GM19372 (cell line): ENCODE results near the gene POU6F1.

Source experiments
- ATAC-seq: cut with Tn5 transposase; IDR thresholded peaks from one replicate; pipeline ENCODE4 v1.9.1; 2021; ENCODE audit warnings: mild to moderate bottlenecking, low read depth, moderate library complexity; ENCODE audit not compliant: unreplicated experiment

POU6F1 gene

GRCh38 chr12:51172515-51173431 lies 45.1 kb downstream of the POU6F1 start, which contains the start of gene TFCP2:
TSS of gene TFCP2 (minus strand) at chr12:51173135. CDS start at chr12:51172422, 713 bp downstream.
- peak; percentile 96 for ATAC-seq

DNA sequence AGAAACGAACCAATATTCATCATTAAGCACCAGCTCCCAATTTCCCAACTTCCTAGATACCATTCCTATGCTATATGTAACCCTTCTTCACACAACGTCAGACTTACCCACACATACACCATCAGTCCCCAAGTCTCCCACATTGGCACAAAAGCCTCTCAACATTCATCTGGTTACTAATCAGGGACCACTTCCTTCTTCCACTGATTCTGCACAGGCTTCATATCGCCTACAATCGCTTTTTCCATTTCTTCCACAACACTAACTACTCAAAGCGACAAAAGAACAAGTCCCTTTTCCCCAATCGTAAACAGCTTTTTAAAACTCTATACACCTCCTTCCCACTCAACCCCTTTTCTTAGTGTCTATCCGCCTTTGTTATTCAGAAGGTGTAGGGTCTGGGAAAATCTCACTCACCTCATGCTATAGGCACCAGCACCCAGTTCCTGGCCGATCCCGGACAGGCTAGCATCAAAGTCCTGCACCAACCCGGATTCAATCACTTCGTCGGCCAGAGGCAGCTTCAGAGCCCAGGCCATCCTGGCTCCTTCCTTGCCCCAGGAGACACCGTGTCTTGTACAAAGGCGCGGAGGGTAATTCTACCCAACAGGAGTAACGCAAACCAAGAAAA lies 45.9 kb downstream of the POU6F1 start:
- no peak for ATAC-seq

DNA sequence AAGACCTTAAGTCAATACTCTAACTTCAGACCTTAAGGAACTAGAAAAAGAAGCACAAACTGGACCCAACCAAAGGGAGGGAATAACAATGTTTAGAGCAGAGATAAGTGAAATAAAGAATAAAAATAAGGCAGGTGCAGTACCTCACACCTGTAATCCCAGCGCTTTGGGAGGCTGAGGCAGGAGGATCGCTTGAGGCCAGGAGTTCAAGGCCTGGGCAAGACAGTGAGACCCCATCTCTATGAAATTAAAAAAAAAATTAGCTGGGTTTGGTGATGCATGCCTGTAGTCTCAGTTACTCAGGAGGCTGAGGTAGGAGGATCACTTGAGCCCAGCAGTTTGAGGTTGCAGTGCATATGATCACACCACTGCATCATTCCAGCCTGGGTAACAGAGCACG lies 54.1 kb downstream of the POU6F1 start:
- ATAC-seq = no peak

GRCh38 chr12:51162217-51162616 lies 55.6 kb downstream of the POU6F1 start:
- no peak for ATAC-seq

DNA sequence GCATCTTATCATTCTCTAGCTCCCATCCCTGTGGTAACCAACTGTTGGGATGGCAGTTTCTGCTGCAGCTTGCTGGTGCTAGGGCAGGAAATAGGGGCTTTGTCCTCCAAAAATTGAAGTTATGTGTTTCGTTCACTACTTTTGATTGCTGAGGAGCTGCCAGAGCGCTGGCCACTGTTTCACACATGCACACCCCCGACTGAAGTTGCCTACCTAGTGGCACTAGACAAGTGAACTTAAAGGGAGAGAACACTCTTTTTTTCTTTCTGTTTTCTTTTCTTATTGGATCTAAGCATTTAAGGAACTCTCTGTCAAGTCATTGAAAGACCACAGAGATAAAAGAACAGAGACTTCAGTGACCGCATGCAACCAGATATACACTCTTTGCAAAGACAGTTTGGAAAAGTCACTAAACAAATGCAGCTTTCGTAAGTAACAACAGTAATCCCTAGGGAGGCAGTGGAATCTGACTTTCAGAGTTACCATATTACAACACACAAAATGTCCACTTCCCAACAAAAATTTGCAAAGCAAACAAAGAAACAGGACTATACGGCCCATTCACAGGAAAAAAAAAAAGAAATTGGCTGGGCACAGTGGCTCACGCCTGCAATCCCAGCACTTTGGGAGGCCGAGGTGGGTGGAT lies 56.9 kb downstream of the POU6F1 start:
- ATAC-seq = no peak

DNA sequence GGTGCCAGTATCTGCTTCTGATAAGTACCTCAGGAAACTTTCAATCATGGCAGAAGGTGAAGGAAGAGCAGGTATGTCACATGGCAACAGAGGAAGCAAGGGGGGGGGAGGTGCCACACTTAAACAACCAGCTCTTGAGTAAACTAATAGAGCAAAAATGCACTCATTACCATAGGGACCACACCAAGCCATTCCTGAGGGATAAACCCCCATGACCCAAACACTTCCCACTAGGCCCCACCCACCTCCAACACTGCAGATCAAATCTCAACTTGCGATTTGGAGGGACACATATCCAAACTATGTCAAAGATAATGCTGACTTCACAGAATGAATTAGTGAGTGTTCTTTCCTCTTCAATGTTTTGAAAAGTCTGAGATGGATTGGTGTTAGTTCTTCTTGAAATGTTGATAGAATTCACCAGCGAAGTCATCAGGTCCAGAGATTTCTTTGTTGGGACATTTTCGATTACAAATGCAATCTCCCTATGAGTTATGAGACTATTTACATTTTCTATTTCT lies 61.6 kb downstream of the POU6F1 start:
- ATAC-seq = no peak

DNA sequence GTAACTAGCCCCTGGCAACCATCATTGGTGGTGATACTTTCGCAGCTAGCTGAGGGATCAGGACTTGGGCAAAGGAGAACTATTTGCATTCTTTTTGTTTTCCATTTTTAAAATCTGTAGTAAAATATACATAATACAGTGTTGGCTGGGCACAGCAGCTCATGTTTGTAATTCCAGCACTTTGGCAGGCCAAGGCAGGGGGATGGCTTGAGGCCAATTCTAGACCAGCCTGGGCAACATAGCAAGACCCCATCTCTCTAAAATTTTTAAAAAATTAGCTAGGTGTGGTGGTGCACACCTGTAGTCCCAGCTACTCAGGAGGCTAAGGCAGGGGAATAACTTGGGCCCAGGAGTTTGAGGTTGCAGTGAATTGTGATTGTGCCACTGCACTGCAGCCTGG lies 64.9 kb downstream of the POU6F1 start:
- ATAC-seq = no peak

DNA sequence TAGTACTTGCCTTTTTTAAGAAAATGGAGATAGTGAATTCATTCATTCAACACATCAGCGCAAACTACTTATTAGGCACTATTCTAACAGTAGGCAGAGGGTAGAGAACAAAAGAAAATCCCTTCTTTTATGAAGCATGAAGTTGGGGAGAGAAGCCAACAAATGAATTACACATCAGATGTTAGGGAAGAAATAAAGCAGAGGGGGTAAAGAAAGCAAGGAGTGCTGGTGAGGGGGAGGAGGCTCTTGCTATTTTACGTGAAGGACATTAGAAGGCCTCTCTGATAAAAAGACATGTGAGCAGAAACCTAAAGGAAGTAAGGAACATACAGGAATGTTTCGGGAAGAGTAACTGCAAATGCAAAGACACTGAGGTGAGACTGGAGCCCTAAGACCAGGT lies 67.1 kb downstream of the POU6F1 start:
- ATAC-seq = no peak

DNA sequence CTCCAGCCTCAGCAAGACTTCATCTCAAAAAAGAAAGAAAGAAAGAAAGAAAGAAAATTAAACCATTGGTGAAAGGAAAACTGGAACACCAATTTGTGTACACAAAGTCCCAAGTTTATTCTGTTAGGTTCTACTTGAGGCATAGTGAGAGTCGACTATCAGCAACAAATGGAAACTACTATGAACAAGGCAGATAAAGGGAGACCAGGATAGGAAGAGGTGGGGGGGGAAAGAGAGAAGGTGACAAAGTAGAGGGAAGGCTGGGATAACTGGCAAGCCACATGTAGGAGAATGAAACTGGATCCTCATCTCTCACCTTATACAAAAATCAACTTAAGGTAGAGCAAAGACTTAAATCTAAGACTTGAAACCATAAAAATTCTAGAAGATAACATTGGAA lies 70.6 kb downstream of the POU6F1 start:
- no peak for ATAC-seq

DNA sequence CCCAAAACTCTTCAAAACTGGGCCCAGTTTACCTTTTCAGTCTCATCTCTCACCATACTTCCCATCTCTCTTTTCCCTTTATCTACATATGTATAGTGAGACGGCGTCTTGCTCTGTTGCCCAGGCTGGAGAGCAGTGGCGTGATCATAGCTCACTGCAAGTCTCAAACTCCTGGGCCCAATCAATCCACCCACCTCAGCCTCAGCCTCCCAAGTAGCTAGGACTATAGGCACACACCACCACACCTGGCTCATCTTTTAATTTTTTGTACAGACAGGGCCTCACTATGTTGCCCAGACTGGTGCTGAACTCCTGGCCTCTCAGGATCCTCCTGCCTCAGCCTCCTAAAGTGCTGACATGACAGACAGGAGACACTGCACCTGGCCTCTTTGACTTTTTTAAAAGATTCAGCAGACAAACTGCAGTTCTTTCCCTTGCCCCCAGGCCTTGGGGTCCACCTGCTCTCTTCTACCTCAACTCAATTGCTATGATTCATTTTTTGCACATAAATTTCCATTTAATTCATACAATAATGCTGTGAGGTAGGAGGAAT lies 78.5 kb downstream of the POU6F1 start:
- no peak for ATAC-seq
